Left ventricle myocardium inferior (tissue), 1 donor: ENCODE results near the gene PNKP. TPM values are rescaled to one million over a fixed set of nuclear protein-coding genes. Genes with fewer than 3 reads are reported as not detected.

Experiments used
- DNase-seq: peaks from one replicate; pipeline ENCODE4 v3.0.0-alpha.2; 2020
- H3K27ac ChIP-seq: fragments of 200-600 bp; replicated peaks from 2 replicates; pipeline ENCODE4 v1.8.0; 2021
- H3K27me3 ChIP-seq: fragments of 200-600 bp; 2 replicates; pipeline ENCODE4 v1.8.0; 2021; ENCODE audit warnings: low read depth
- H3K36me3 ChIP-seq: fragments of 200-600 bp; 2 replicates; pipeline ENCODE4 v1.8.0; 2021
- H3K4me1 ChIP-seq: fragments of 200-600 bp; 2 replicates; pipeline ENCODE4 v1.8.0; 2021
- H3K4me3 ChIP-seq: fragments of 200-600 bp; 2 replicates; pipeline ENCODE4 v1.8.0; 2021; ENCODE audit warnings: mild to moderate bottlenecking, moderate library complexity
- H3K9me3 ChIP-seq: fragments of 200-600 bp; replicated peaks from 2 replicates; pipeline ENCODE4 v1.8.0; 2021
- intact Hi-C: fragments of 100-400 bp; cut with micrococcal nuclease; formaldehyde crosslinking; loops from one replicate; pipeline ENCODE4 v1.11.0; 2022
- microRNA-seq: library from miRNA; unstranded; fragments of <30 nt; microRNA quantifications from one replicate; pipeline ENCODE4 v1.2.0, GENCODE V29; 2020
- total RNA-seq: library from RNA; stranded (reverse); fragmentation: NEBNext Ultra II Directional; extraction: Animal tissue kit (Norgen Biotek cat#: 25700); gene quantifications from one replicate; pipeline ENCODE4 v1.2.1, GENCODE V29; 2021
- TF ChIP-seq, protein P1 (sequence below): fragments of 200-600 bp; IDR thresholded peaks from 2 replicates; pipeline ENCODE4 v1.8.0; 2021; ENCODE audit warnings: antibody characterized with exemption, mild to moderate bottlenecking, borderline replicate concordance
- donor health status: DM: no; HTN: yes; CAD: no; lungs with severe emphysema.

The PNKP gene
- total RNA-seq, 1 donor from 2014 or later: 45.1 TPM

DNA sequence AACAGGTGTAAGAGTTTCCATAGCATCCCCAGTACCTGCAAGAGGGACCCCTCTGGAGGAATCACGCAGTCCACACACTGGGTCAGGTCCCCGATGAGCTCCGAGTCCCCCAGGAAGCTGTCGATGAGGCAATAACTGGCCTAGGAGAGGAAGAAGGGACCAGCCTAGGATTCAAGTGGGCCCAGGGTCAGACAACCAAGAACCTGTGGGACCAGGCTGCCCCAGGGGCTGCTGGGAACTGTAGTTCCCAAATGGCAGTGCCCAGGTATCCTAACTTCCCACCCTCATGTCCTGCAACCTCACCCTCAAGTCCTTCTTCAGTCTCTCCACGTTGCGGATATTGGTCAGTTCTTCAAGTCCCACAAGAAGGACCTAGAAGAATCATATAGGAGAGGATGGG lies 56.0 kb downstream of the PNKP start:
- no peak for DNase-seq
- H3K4me1 ChIP-seq: peaks cover 45% of the 10 kb centered on the region
- TF ChIP-seq, protein P1, sequence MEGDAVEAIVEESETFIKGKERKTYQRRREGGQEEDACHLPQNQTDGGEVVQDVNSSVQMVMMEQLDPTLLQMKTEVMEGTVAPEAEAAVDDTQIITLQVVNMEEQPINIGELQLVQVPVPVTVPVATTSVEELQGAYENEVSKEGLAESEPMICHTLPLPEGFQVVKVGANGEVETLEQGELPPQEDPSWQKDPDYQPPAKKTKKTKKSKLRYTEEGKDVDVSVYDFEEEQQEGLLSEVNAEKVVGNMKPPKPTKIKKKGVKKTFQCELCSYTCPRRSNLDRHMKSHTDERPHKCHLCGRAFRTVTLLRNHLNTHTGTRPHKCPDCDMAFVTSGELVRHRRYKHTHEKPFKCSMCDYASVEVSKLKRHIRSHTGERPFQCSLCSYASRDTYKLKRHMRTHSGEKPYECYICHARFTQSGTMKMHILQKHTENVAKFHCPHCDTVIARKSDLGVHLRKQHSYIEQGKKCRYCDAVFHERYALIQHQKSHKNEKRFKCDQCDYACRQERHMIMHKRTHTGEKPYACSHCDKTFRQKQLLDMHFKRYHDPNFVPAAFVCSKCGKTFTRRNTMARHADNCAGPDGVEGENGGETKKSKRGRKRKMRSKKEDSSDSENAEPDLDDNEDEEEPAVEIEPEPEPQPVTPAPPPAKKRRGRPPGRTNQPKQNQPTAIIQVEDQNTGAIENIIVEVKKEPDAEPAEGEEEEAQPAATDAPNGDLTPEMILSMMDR: no peak

More for the DNA sequence above, 56.0 kb downstream of the PNKP start:
- Histone ChIP-seq H3K27me3 (no peaks in the 10 kb centered on the region), H3K4me3 (no peak overlapping the region), H3K9me3 (no peaks in the 10 kb centered on the region), H3K36me3 (peaks cover 12% of the 10 kb centered on the region), H3K27ac (no peak overlapping the region)
- intact Hi-C loops: no loop called here

Small RNA genes within 50 kb of the gene (microRNA-seq; reads per million reads assigned to microRNA genes)
- gene MIR4749 (not detected), gene MIR4750 (not detected), gene MIR6800 (not detected)

Other genes with a start within 250 kb of the PNKP start
- 116 TPM for gene RRAS, start 227.4 kb downstream of the PNKP start, total RNA-seq
- 38.8 TPM for gene SCAF1, start 225.4 kb downstream of the PNKP start, total RNA-seq
- gene IRF3, start 201.7 kb downstream of the PNKP start, total RNA-seq: 34.5 TPM
- 11.4 TPM for gene BCL2L12, start 201.6 kb downstream of the PNKP start, total RNA-seq
- 112 TPM for gene PRMT1, start 190.3 kb downstream of the PNKP start, total RNA-seq
- gene ADM5, start 178.0 kb downstream of the PNKP start, total RNA-seq: 0.49 TPM
- 2.5 TPM for gene CPT1C, start 176.5 kb downstream of the PNKP start, total RNA-seq
- 0.38 TPM for gene TSKS, start 104.3 kb downstream of the PNKP start, total RNA-seq
- 65.5 TPM for gene AP2A1, start 100.6 kb downstream of the PNKP start, total RNA-seq
- 18.3 TPM for gene FUZ, start 54.3 kb downstream of the PNKP start, total RNA-seq
- gene MED25, start 49.3 kb downstream of the PNKP start, total RNA-seq: 65.8 TPM
- 104 TPM for gene PTOV1, start 16.4 kb downstream of the PNKP start, total RNA-seq
- 36.0 TPM for gene AKT1S1, start 9.8 kb upstream of the PNKP start, total RNA-seq
- gene TBC1D17, start 10.1 kb upstream of the PNKP start, total RNA-seq: 47.5 TPM
- gene IL4I1, start 29.3 kb upstream of the PNKP start, total RNA-seq: not detected
- 8.6 TPM for gene ATF5, start 61.6 kb upstream of the PNKP start, total RNA-seq
- gene NUP62, start 61.9 kb upstream of the PNKP start, total RNA-seq: 28.4 TPM
- gene SIGLEC11, start 93.6 kb upstream of the PNKP start, total RNA-seq: 0.55 TPM
- 22.6 TPM for gene VRK3, start 157.8 kb upstream of the PNKP start, total RNA-seq
- 2.4 TPM for gene ZNF473, start 158.4 kb upstream of the PNKP start, total RNA-seq